ENCODE data around the gene KCTD2. TPM values are rescaled to one million over a fixed set of nuclear protein-coding genes. Genes with fewer than 3 reads are reported as not detected.

The KCTD2 gene
- total and polyA plus RNA-seq, 2 of the 13 experiments (the other 11 are each of a cell fraction or from before 2014, with no cell fraction given), result 28.3 to 32.6 TPM

DNA sequence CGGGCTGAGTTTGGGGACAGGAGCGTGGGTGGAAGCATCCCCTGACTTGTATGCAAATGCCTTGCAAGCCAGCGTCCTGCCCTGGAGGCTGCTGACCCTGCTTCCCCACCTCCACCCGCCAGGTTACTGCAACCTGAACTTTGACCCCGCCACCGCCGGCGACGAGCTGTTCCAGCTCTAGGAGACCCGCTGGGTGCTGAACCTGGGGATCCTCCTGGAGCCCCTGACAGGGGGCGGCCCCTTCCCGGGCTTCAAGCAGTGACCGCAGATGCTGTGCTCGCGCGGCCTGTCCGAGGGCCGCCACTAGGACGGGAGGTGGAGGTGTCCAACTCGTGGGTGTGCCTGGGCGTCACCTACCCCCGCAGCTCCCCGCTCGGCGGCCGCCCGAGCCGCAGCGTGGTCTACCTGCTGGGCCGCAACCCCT lies 30.1 kb downstream of the KCTD2 start (continued):
- TF ChIP-seq, protein P1, sequence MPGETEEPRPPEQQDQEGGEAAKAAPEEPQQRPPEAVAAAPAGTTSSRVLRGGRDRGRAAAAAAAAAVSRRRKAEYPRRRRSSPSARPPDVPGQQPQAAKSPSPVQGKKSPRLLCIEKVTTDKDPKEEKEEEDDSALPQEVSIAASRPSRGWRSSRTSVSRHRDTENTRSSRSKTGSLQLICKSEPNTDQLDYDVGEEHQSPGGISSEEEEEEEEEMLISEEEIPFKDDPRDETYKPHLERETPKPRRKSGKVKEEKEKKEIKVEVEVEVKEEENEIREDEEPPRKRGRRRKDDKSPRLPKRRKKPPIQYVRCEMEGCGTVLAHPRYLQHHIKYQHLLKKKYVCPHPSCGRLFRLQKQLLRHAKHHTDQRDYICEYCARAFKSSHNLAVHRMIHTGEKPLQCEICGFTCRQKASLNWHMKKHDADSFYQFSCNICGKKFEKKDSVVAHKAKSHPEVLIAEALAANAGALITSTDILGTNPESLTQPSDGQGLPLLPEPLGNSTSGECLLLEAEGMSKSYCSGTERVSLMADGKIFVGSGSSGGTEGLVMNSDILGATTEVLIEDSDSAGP (CRISPR knock-in tag; IDR thresholded peaks at IDR 0.05; ENCODE audit: borderline replicate concordance), result 0 out of 2 replicates have a peak, but pooled peaks have one; percentile 50
- TF ChIP-seq GATAD1 (CRISPR knock-in tag; IDR thresholded peaks at IDR 0.05) (peak; percentile 53), ZNF547 (CRISPR knock-in tag; IDR thresholded peaks at IDR 0.05) (peak; percentile 35; the same call in 1 of the 2 replicates), ZNF781 (CRISPR knock-in tag; IDR thresholded peaks at IDR 0.05; ENCODE audit: borderline replicate concordance, not compliant biosample characterization) (no peak), RELA (CRISPR knock-in tag; IDR thresholded peaks at IDR 0.05) (no peak), FOXK2 (IDR thresholded peaks at IDR 0.05) (no peak), FOXA1 (IDR thresholded peaks at IDR 0.05) (no peak), FOXA1 (CRISPR knock-in tag; IDR thresholded peaks at IDR 0.05) (peak; percentile 33; the same call in 1 of the 2 replicates), GTF3A (CRISPR knock-in tag; conservative IDR thresholded peaks at IDR 0.05) (no peak), ZNF773 (CRISPR knock-in tag; IDR thresholded peaks at IDR 0.05; ENCODE audit: borderline replicate concordance) (no peak), NCOA5 (CRISPR knock-in tag; IDR thresholded peaks at IDR 0.05) (no peak), ZSCAN20 (CRISPR knock-in tag; IDR thresholded peaks at IDR 0.05; ENCODE audit: borderline replicate concordance) (no peak), PRMT3 (CRISPR knock-in tag; IDR thresholded peaks at IDR 0.05; ENCODE audit: borderline replicate concordance, low read depth) (no peak), ZNF749 (CRISPR knock-in tag; IDR thresholded peaks at IDR 0.05; ENCODE audit: borderline replicate concordance) (no peak), HMG20A (CRISPR knock-in tag; IDR thresholded peaks at IDR 0.05; ENCODE audit: borderline replicate concordance) (peak; percentile 60; the same call in 1 of the 2 replicates), ZSCAN31 (CRISPR knock-in tag; IDR thresholded peaks at IDR 0.05; ENCODE audit: low read depth) (peak; percentile 70; the same call in 1 of the 2 replicates), ZNF563 (CRISPR knock-in tag; IDR thresholded peaks at IDR 0.05) (peak; percentile 50; the same call in 1 of the 2 replicates), TMF1 (CRISPR knock-in tag; IDR thresholded peaks at IDR 0.05; ENCODE audit: low read depth) (0 out of 2 replicates have a peak, but pooled peaks have one; percentile 57), NFE2L1 (CRISPR knock-in tag; IDR thresholded peaks at IDR 0.05; ENCODE audit: borderline replicate concordance) (no peak)
- TF ChIP-seq, protein P2, sequence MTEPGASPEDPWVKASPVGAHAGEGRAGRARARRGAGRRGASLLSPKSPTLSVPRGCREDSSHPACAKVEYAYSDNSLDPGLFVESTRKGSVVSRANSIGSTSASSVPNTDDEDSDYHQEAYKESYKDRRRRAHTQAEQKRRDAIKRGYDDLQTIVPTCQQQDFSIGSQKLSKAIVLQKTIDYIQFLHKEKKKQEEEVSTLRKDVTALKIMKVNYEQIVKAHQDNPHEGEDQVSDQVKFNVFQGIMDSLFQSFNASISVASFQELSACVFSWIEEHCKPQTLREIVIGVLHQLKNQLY (CRISPR knock-in tag; IDR thresholded peaks at IDR 0.05), result no peak
- TF ChIP-seq, protein P3, sequence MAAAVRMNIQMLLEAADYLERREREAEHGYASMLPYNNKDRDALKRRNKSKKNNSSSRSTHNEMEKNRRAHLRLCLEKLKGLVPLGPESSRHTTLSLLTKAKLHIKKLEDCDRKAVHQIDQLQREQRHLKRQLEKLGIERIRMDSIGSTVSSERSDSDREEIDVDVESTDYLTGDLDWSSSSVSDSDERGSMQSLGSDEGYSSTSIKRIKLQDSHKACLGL (CRISPR knock-in tag; IDR thresholded peaks at IDR 0.05), result 0 out of 2 replicates have a peak, but pooled peaks have one; percentile 35
- TF ChIP-seq, protein P4, sequence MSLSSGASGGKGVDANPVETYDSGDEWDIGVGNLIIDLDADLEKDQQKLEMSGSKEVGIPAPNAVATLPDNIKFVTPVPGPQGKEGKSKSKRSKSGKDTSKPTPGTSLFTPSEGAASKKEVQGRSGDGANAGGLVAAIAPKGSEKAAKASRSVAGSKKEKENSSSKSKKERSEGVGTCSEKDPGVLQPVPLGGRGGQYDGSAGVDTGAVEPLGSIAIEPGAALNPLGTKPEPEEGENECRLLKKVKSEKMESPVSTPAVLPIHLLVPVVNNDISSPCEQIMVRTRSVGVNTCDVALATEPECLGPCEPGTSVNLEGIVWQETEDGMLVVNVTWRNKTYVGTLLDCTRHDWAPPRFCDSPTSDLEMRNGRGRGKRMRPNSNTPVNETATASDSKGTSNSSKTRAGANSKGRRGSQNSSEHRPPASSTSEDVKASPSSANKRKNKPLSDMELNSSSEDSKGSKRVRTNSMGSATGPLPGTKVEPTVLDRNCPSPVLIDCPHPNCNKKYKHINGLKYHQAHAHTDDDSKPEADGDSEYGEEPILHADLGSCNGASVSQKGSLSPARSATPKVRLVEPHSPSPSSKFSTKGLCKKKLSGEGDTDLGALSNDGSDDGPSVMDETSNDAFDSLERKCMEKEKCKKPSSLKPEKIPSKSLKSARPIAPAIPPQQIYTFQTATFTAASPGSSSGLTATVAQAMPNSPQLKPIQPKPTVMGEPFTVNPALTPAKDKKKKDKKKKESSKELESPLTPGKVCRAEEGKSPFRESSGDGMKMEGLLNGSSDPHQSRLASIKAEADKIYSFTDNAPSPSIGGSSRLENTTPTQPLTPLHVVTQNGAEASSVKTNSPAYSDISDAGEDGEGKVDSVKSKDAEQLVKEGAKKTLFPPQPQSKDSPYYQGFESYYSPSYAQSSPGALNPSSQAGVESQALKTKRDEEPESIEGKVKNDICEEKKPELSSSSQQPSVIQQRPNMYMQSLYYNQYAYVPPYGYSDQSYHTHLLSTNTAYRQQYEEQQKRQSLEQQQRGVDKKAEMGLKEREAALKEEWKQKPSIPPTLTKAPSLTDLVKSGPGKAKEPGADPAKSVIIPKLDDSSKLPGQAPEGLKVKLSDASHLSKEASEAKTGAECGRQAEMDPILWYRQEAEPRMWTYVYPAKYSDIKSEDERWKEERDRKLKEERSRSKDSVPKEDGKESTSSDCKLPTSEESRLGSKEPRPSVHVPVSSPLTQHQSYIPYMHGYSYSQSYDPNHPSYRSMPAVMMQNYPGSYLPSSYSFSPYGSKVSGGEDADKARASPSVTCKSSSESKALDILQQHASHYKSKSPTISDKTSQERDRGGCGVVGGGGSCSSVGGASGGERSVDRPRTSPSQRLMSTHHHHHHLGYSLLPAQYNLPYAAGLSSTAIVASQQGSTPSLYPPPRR (CRISPR knock-in tag; IDR thresholded peaks at IDR 0.05; ENCODE audit: borderline replicate concordance), result peak; percentile 66; the same call in 1 of the 2 replicates

Data from HepG2 (cell line).